Gastroesophageal sphincter (tissue), 4 donors: ENCODE results near the gene DROSHA. TPM values are rescaled to one million over a fixed set of nuclear protein-coding genes. Genes with fewer than 3 reads are reported as not detected.

Source experiments
- ATAC-seq: fragments of 150-250 bp; one replicate; pipeline ENCODE4 v1.9.1; 2016; ENCODE audit warnings: mild to moderate bottlenecking, moderate library complexity
- H3K27ac ChIP-seq, 4 donors: fragments of 200-600 bp; sonication (generic) in 3 of 4; 1 replicate in 3 of 4; 2 replicates in 1 of 4; pipeline ENCODE4 v1.5.1; 2016 to 2019
- H3K27me3 ChIP-seq: fragments of 200-600 bp; sonication (generic); one replicate; pipeline ENCODE4 v1.5.1; 2019
- H3K36me3 ChIP-seq, 2 donors: fragments of 200-600 bp; sonication (generic); one replicate each; pipeline ENCODE4 v1.5.1; 2019; ENCODE audit warnings: control low read depth in 1 of 2
- H3K4me1 ChIP-seq, 3 donors: fragments of 200-600 bp; sonication (generic); 1 replicate in 2 of 3; 2 replicates in 1 of 3; pipeline ENCODE4 v1.5.1; 2016 to 2019; ENCODE audit warnings: control low read depth in 2 of 3
- H3K4me3 ChIP-seq, 2 donors: fragments of 200-600 bp; sonication (generic); one replicate each; pipeline ENCODE4 v1.5.1; 2019; ENCODE audit warnings: mild to moderate bottlenecking in 1 of 2, moderate library complexity in 1 of 2
- H3K9me3 ChIP-seq, 3 donors: fragments of 200-600 bp; sonication (generic); one replicate each; pipeline ENCODE4 v1.5.1; 2017 to 2019; ENCODE audit warnings: control low read depth in 2 of 3
- CTCF ChIP-seq, 4 experiments: fragments of 200-600 bp in 2 of 4; fragments of 450-650 bp in 2 of 4; sonication (generic) in 1 of 4; IDR thresholded peaks; one replicate each; pipeline ENCODE4 v1.5.1; 2017 to 2019; ENCODE audit warnings: antibody characterized with exemption in 4 of 4, mild to moderate bottlenecking in 2 of 4, moderate library complexity in 2 of 4
- EP300 ChIP-seq: sonication (generic); formaldehyde crosslinking; IDR thresholded peaks from one replicate; pipeline ENCODE4 v1.6.1; 2017; ENCODE audit warnings: antibody characterized with exemption, mild to moderate bottlenecking
- POLR2A ChIP-seq, 2 donors: fragments of 450-650 bp; IDR thresholded peaks; one replicate each; pipeline ENCODE4 v1.6.1; 2017; ENCODE audit warnings: antibody characterized with exemption in 2 of 2, mild to moderate bottlenecking in 2 of 2, moderate library complexity in 1 of 2
- POLR2AphosphoS5 ChIP-seq: sonication (generic); formaldehyde crosslinking; IDR thresholded peaks from one replicate; pipeline ENCODE4 v1.6.1; 2017; ENCODE audit warnings: antibody characterized with exemption
- WGBS, 2 donors: methylation state at CpG; one replicate each; pipeline ENCODE4 v1.1.5; 2018; ENCODE audit warnings: low coverage in 1 of 2; 5-methylcytosine and 5-hydroxymethylcytosine counted together
- total RNA-seq, 4 donors: library from RNA; depleted of rRNA; stranded (reverse); fragments of >200 nt; gene quantifications; one replicate each; pipeline ENCODE4 v1.1.0, GENCODE V29; 2016

The DROSHA gene
- total RNA-seq, 4 donors from 2014 or later = 22.4 to 38.0 (median 36.4) TPM

GRCh38 chr5:31511305-31511704 is 20.6 kb downstream of the DROSHA start:
- Histone ChIP-seq H3K27ac (no peak overlapping the region), H3K9me3 (no peaks in the 10 kb centered on the region)
- WGBS, 2 donors = 88 to 92% methylated on average over 4 of the region's 4 CpGs

GRCh38 chr5:31504529-31504928 is 27.4 kb downstream of the DROSHA start:
- TF ChIP-seq CTCF (IDR thresholded peaks at IDR 0.05) (no peak), POLR2A (IDR thresholded peaks at IDR 0.05) (no peak), POLR2AphosphoS5 (no peak), EP300 (no peak)
- Histone ChIP-seq H3K9me3 (no peaks in the 10 kb centered on the region), H3K27ac (no peak overlapping the region), H3K4me1 (no peaks in the 10 kb centered on the region), H3K4me3 (no peak overlapping the region), H3K36me3 (peaks cover 6 to 100% of the 10 kb centered on the region in 2 donors), H3K27me3 (no peaks in the 10 kb centered on the region)
- WGBS, 2 donors = 88 to 93% methylated on average over 4 to 10 of the region's 10 CpGs
- ATAC-seq = no peak

More at GRCh38 chr5:31511305-31511704, 20.6 kb downstream of the DROSHA start:
- H3K36me3 ChIP-seq = peaks cover 12 to 100% of the 10 kb centered on the region in 2 donors
- TF ChIP-seq CTCF (IDR thresholded peaks at IDR 0.05) = no peak
- no peak for TF ChIP-seq POLR2AphosphoS5
- TF ChIP-seq EP300 = no peak
- TF ChIP-seq POLR2A (IDR thresholded peaks at IDR 0.05) = no peak
- no peaks in the 10 kb centered on the region for H3K27me3 ChIP-seq
- H3K4me3 ChIP-seq = no peak overlapping the region
- no peak for ATAC-seq
- H3K4me1 ChIP-seq = no peaks in the 10 kb centered on the region

- Histone ChIP-seq H3K36me3 (peaks cover 3 to 100% of the 10 kb centered on the region in 2 donors), H3K27ac (no peak overlapping the region), H3K4me3 (no peak overlapping the region), H3K4me1 (no peaks in the 10 kb centered on the region), H3K27me3 (no peaks in the 10 kb centered on the region), H3K9me3 (no peaks in the 10 kb centered on the region)
- no peak for ATAC-seq
- 92 to 100% methylated on average over 2 to 3 of the region's 4 CpGs for WGBS, 2 donors
- TF ChIP-seq POLR2AphosphoS5 = no peak
Observed at GRCh38 chr5:31502506-31502905, 29.4 kb downstream of the DROSHA start.

GRCh38 chr5:31500256-31500655 is 31.6 kb downstream of the DROSHA start:
- no peak overlapping the region for H3K4me3 ChIP-seq
- 93 to 96% methylated on average over 3 to 4 of the region's 4 CpGs for WGBS, 2 donors
- peaks cover 3 to 100% of the 10 kb centered on the region in 2 donors for H3K36me3 ChIP-seq
- no peak overlapping the region for H3K27ac ChIP-seq
- no peak for ATAC-seq
- H3K27me3 ChIP-seq = no peaks in the 10 kb centered on the region
- no peaks in the 10 kb centered on the region for H3K4me1 ChIP-seq
- H3K9me3 ChIP-seq = no peaks in the 10 kb centered on the region
- TF ChIP-seq POLR2A (IDR thresholded peaks at IDR 0.05) (no peak), CTCF (IDR thresholded peaks at IDR 0.05) (no peak), EP300 (no peak), POLR2AphosphoS5 (no peak)

GRCh38 chr5:31496891-31497290 is 35.0 kb downstream of the DROSHA start:
- peaks cover 0 to 99% of the 10 kb centered on the region in 2 donors for H3K36me3 ChIP-seq
- no peak for ATAC-seq
- H3K9me3 ChIP-seq = no peaks in the 10 kb centered on the region
- no peak overlapping the region for H3K27ac ChIP-seq
- no peaks in the 10 kb centered on the region for H3K27me3 ChIP-seq
- H3K4me1 ChIP-seq = peaks cover 0 to 18% (median 6%) of the 10 kb centered on the region in 3 donors
- no peak for TF ChIP-seq POLR2A (IDR thresholded peaks at IDR 0.05)
- TF ChIP-seq CTCF (IDR thresholded peaks at IDR 0.05) = no peak
- no peak for TF ChIP-seq POLR2AphosphoS5
- no peak for TF ChIP-seq EP300
- 100% methylated on average over 2 of the region's 6 CpGs; no CpG with 5 or more reads in 1 of the 2 donors for WGBS, 2 donors
- H3K4me3 ChIP-seq = no peak overlapping the region
